ENCODE results near the gene GBP4.
"Not testable (repeated sequence)": the region's sequence is repeated elsewhere in the genome, so short reads cannot be mapped to it uniquely, and the experiment has no call there.

The GBP4 gene

GRCh38 chr1:89198491-89199072, at the start of gene GBP4:
TSS of gene GBP4 (minus strand) at chr1:89198942. CDS start at chr1:89198834, 108 bp downstream.
- DNase-seq = no peak

- no peak for DNase-seq
These were observed 44.3 kb upstream of the GBP4 start for GRCh38 chr1:89243046-89243445.

DNA sequence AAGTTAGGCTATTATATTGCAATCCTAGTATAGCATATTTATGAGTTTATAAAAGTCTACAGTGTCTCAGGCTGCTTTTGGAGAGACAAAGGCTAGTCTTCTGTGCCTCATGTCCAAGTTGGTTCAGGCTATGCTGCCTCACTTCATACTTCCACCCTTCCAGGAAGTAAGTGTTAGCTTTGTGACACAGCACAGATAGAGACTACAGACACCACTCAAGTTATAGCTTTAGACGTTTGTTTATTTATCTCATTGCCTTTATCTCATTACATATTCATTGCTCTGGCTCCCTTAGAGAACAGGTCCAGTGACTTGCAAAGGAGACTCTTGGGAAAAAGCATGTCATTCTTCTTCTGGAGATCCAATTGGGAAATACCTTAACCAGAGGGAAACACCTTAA, 22.6 kb upstream of the GBP4 start:
- DNase-seq = no peak

- not testable (repeated sequence) for DNase-seq
These were observed 21.1 kb upstream of the GBP4 start for GRCh38 chr1:89219851-89220250.

DNA sequence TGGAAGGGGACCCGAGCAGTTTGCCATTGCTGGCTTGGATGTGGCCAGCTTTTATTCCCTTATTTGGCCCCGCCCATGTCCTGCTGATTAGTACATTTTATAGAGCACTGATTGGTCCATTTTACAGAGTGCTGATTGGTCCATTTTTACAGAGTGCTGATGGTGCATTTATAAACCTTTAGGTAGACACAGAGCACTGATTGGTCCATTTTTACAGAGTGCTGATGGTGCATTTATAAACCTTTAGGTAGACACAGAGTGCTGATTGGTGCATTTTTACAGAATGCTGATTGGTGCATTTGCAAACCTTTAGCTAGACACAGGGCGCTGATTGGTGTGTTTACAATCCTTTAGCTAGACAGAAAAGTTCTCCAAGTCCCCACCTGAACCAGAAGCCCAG, 20.2 kb upstream of the GBP4 start:
- DNase-seq = not testable (repeated sequence)

GRCh38 chr1:89213347-89213746, 14.6 kb upstream of the GBP4 start:
- no peak for DNase-seq

- DNase-seq = no peak
These were observed 12.4 kb upstream of the GBP4 start for GRCh38 chr1:89211035-89211634.

DNA sequence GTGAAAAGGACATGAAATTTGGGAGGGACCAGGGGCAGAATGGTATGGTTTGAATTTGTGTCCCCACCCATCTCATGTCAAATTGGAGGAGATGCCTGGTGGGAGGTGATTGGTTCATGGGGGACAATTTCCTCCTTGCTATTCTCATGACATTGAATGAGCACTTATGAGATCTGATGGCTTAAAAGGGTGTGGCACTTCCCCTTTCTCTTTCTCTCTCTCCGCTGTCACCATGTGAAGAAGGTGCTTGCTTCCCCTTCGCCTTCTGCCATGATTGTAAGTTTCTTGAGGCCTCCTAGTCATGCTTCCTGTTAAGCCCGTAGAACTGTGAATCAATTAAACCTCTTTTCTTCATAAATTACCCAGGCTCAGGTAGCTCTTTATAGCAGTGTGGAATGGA, 7.6 kb upstream of the GBP4 start:
- DNase-seq = no peak

DNA sequence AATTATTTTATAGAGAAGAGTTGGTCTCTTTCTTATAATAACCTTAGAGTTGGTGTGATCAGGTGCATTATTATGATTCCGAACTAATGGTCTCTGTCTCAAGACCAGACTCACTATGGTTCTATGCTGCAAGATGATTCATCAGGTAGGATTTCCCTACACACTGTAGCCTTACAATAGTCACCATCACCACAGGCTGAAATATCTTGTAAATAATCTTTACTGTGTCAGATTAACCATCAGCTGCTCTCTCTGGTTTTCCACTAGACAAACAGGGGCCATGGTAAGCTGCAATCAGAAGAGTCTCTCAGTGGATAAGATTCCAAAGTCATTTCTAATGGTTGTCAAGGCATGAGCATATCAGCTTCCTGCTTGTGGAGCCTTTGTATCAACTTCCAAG, 4.4 kb upstream of the GBP4 start:
- peak; percentile 21 for DNase-seq

DNA sequence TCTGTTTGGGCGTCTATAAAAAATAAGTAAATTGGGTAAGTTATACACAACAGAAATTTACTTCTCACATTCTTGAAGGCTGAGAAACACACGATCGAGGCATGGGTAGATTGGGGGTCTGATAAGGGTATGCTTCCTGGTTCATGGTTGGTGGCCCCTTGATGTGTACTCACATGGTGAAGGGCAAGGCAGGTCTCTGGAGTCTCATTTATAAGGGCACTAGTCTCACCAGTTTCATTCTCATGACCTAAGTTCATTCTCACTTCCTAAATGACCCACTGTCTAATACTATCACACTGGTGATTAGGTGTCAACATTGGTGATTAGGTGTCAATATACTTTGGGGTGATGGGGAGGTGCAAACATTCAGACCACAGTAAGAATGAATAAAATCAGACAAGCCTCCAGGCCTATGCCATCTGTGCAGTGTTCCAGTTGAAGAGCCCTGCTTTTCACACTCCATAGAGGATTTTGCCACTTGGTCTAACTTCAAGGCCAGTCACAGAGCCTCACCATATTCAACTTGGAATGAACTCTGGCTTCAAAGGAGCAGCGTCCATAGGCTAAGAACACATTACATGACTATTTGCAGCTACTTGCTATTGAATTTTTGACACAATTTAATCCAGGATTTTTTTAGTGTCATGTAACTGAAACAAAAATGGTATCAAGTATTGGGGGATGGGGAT, 2.5 kb upstream of the GBP4 start:
- no peak for DNase-seq

DNA sequence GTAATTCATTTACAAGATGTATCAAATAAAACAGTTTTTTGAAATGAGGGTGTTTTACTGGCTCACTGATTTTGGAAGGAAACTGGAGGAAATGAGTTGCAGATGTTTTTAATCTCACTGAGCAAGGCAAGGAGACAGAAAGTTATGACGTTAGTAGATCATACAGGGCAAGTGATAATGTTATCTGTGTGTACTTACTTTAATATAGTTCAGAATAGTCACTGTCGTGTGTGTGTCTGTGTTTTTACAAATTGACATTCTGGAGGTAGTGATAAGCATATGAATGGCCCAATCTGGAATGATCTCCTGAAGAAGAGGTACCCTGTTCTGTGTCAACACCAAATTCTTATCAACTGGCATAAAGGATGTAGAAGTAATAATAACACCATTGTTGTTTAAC, 1.9 kb upstream of the GBP4 start:
- no peak for DNase-seq

GRCh38 chr1:89199525-89200031, 836 bp upstream of the GBP4 start:
- no peak for DNase-seq

GRCh38 chr1:89198081-89198480, 661 bp downstream of the GBP4 start:
- DNase-seq = no peak

DNA sequence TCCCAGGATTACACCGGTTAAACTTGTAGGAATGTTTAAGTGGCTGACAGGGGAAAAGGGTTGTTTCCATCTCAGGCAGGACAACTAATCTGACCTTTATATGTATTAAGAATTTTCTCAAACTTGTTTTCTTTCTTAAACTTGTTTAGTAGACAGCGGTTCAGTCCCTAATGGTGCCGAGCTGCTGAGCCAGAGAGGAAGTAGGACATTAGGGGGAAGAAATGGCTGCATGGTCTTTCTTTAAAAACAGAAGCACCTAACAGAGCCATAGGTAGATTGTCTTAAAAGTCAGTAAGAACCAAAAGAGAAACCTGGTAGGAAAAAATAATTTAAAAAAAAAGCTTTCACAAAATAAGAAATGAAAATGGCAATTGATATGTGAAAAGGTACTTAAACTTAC, 3.3 kb downstream of the GBP4 start:
- no peak for DNase-seq

DNA sequence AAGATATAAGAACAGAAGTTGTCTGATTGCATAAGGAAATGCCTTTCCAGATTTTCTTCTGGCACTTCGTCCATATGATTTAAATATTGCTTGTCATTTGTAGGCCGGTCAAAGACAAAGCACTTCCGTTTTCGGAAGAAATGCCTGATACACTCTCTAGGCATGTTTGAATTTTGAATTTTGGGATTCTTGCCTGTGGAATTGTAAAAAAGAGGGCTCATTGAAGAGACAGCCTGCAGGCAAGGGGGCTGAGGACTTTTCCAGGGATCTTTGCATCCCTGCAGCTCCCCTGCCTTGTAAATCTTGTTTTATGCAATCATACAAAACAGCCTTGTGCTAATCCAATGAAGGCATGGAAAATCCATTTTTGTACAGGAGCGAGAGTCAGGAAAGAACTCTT, 7.4 kb downstream of the GBP4 start:
- DNase-seq = no peak

DNA sequence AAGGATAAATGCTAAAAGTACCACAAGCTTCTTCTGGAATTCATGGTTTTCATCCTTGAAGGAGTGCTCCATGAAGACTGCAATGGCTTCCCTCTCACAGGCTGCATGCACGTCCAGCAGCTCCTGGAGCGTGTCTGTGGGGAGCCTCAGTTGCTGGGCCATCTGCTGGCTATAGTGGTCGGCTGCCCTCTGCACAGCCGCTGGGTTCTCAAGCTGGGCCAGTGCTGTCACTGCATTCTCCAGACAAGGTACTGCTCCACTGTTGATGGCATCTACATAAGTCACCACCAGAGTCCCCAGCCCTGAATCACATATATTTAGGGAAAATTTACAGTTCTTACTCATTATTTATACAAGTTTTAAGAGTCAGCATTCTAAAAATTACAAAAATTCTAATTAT, 8.7 kb downstream of the GBP4 start:
- DNase-seq = no peak

DNA sequence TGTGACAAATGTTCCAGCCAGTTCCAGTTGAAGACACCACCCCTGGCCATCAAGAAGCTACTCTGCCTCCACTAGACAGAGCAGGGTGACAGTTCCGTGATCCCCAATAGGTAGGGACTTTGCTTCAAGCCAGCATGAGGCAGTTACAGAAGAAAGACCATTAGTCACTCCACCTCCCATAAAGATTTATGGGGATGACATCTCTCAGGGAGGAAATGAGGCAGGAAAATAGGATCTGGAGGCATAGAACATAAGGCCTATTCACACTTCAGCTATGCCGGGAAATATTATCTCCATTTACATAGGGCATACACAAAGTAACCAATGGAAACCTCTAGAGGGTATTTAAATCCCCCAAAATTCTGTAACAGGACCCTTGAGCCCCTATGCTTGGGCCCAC, 19.4 kb downstream of the GBP4 start:
- no peak for DNase-seq

GRCh38 chr1:89176971-89177370, 21.8 kb downstream of the GBP4 start:
- DNase-seq = no peak

DNA sequence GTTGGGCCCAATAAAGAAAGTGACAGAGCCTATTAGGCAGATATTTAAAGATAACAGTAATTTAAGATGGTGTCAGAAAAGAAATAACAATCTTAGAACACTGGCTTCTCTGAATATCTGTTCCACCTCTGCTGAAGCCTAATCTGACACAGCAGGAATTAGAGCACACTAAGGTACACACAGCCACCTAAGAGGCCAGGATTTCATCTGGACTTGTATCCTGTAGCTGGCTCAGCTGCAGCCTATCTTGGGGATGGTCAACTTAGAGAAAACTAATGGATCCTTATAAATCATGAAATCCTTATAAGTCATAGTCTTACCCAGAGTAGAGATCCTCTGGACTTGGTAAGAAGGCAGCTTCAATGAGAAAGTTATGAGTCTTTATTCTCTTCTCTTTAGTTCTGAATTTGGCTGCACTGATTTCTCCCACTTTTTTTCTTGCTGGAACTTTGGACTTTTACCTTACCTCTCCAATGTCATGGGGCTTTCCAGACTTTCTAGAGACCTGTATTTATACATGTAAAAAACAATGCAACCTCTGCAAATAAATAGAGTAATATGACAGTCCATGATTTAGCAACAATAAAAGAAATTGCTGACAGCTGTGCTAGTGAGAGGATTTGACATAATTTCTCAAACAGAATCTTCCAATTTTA, 23.0 kb downstream of the GBP4 start, which contains the start of gene GBP7:
Gene GBP7, minus strand, starts transcription at position 403 of the 656 bp plus-strand sequence. CDS start 4,068 bp downstream, outside the sequence.
- DNase-seq = no peak

DNA sequence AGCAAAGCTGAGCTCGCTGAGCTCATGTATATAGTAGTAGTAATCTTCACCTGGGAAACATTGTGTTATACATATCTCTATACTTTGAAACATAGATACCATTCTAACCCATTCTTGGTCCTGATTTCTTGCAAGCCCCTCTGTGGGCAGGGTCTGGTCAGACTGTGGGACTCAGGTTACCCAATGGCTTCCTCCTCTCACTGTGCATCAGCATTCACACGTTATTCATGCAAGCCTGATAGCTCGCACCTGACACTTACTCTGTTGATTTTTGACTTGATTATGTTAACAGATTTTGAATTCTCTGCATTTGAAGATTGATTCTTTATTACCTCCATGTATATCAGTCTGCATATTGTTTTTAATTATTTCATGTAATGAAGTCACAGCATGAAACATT, 24.3 kb downstream of the GBP4 start:
- DNase-seq = no peak

GRCh38 chr1:89172468-89173143, 26.1 kb downstream of the GBP4 start:
- no peak for DNase-seq

GRCh38 chr1:89171067-89171438, 27.7 kb downstream of the GBP4 start:
- no peak for DNase-seq

Measured in NCI-H187 treated with DMSO at 0.1 percent for 48 hours (cell line).